BLaER1 treated with 17β-estradiol and CSF1 and Interleukin-3, amounts not matched to agents 10 nM and 100 nM (cell line): ENCODE measurements around the gene SCYL2.

Experiments
- H3K27ac ChIP-seq, 11 experiments: shearing (Covaris generic); formaldehyde crosslinking; 2 replicates each; pipeline ENCODE4 v1.8.1; 2022
- H3K27me3 ChIP-seq, 11 experiments: shearing (Covaris generic); formaldehyde crosslinking; 2 replicates each; pipeline ENCODE4 v1.8.1; 2022
- H3K36me3 ChIP-seq, 11 experiments: shearing (Covaris generic); formaldehyde crosslinking; 2 replicates each; pipeline ENCODE4 v1.8.1; 2022
- H3K4me1 ChIP-seq, 10 experiments: shearing (Covaris generic); formaldehyde crosslinking; 2 replicates each; pipeline ENCODE4 v1.8.1; 2022
- H3K4me2 ChIP-seq, 11 experiments: shearing (Covaris generic); formaldehyde crosslinking; 2 replicates each; pipeline ENCODE4 v1.8.1; 2022
- H3K4me3 ChIP-seq, 10 experiments: shearing (Covaris generic); formaldehyde crosslinking; 2 replicates each; pipeline ENCODE4 v1.8.1; 2022
- H3K9ac ChIP-seq, 11 experiments: shearing (Covaris generic); formaldehyde crosslinking; 2 replicates each; pipeline ENCODE4 v1.8.1; 2022
- H3K9me3 ChIP-seq, 11 experiments: shearing (Covaris generic); formaldehyde crosslinking; replicated peaks in 1 of 11; 2 replicates each; pipeline ENCODE4 v1.8.1; 2022
- H4K20me1 ChIP-seq, 11 experiments: shearing (Covaris generic); formaldehyde crosslinking; 2 replicates each; pipeline ENCODE4 v1.8.1; 2022
- Cebpa-rat ChIP-seq, 11 experiments: shearing (Covaris generic); IDR thresholded peaks; 2 replicates each; pipeline ENCODE4 v1.8.1; 2022

SCYL2 gene

GRCh38 chr12:100346660-100347059, 79.7 kb downstream of the SCYL2 start:
- no peak overlapping the region for H3K4me2 ChIP-seq
- H3K9ac ChIP-seq: no peak overlapping the region
- no peaks in the 10 kb centered on the region for H4K20me1 ChIP-seq
- no peak overlapping the region for H3K4me3 ChIP-seq
- no peaks in the 10 kb centered on the region for H3K27me3 ChIP-seq
- peaks cover 0 to 11% (median 9%) of the 10 kb centered on the region in 11 experiments; a peak in 15 of 22 replicates for H3K36me3 ChIP-seq
- TF ChIP-seq Cebpa-rat (IDR thresholded peaks at IDR 0.05): no peak
- peaks cover 0 to 5% (median 0%) of the 10 kb centered on the region in 11 experiments; a peak in 1 of 22 replicates for H3K9me3 ChIP-seq
- no peak overlapping the region for H3K27ac ChIP-seq
- H3K4me1 ChIP-seq: no peaks in the 10 kb centered on the region

- no peak overlapping the region for H3K27ac ChIP-seq
- no peaks in the 10 kb centered on the region for H3K9me3 ChIP-seq
- no peaks in the 10 kb centered on the region for H3K4me1 ChIP-seq
- TF ChIP-seq Cebpa-rat (IDR thresholded peaks at IDR 0.05): no peak
- no peak overlapping the region for H3K9ac ChIP-seq
- no peak overlapping the region for H3K4me2 ChIP-seq
- H3K4me3 ChIP-seq: no peak overlapping the region
- no peaks in the 10 kb centered on the region for H3K27me3 ChIP-seq
- no peaks in the 10 kb centered on the region for H3K36me3 ChIP-seq
- no peaks in the 10 kb centered on the region for H4K20me1 ChIP-seq
These were observed 81.9 kb downstream of the SCYL2 start for GRCh38 chr12:100348657-100349454.

GRCh38 chr12:100356644-100357223, 89.8 kb downstream of the SCYL2 start, which contains the start of gene SLC17A8:
Gene SLC17A8, plus strand, starts transcription at chr12:100357074. Its CDS starts 318 bp downstream, at chr12:100357392.
- no peak within 1 kb of the TSS for H3K4me2 ChIP-seq
- H4K20me1 ChIP-seq: no peaks in the 10 kb centered on the region
- no peak for TF ChIP-seq Cebpa-rat (IDR thresholded peaks at IDR 0.05)
- no peak within 1 kb of the TSS for H3K4me3 ChIP-seq
- H3K9ac ChIP-seq: no peak within 1 kb of the TSS
- H3K4me1 ChIP-seq: no peaks in the 10 kb centered on the region
- H3K36me3 ChIP-seq: no peaks in the 10 kb centered on the region
- no peaks in the 10 kb centered on the region for H3K9me3 ChIP-seq
- no peak within 1 kb of the TSS for H3K27ac ChIP-seq
- no peaks in the 10 kb centered on the region for H3K27me3 ChIP-seq

- no peaks in the 10 kb centered on the region for H4K20me1 ChIP-seq
- no peak for TF ChIP-seq Cebpa-rat (IDR thresholded peaks at IDR 0.05)
These were observed 92.3 kb downstream of the SCYL2 start for GRCh38 chr12:100359248-100359647.

GRCh38 chr12:100359822-100360221, 92.8 kb downstream of the SCYL2 start:
- no peaks in the 10 kb centered on the region for H3K36me3 ChIP-seq
- no peaks in the 10 kb centered on the region for H4K20me1 ChIP-seq
- no peak overlapping the region for H3K9ac ChIP-seq
- no peaks in the 10 kb centered on the region for H3K9me3 ChIP-seq
- H3K27me3 ChIP-seq: no peaks in the 10 kb centered on the region
- no peak for TF ChIP-seq Cebpa-rat (IDR thresholded peaks at IDR 0.05)
- no peaks in the 10 kb centered on the region for H3K4me1 ChIP-seq
- no peak overlapping the region for H3K4me3 ChIP-seq
- H3K27ac ChIP-seq: no peak overlapping the region
- H3K4me2 ChIP-seq: no peak overlapping the region

More at GRCh38 chr12:100359248-100359647, 92.3 kb downstream of the SCYL2 start:
- Histone ChIP-seq H3K36me3 (no peaks in the 10 kb centered on the region), H3K27ac (no peak overlapping the region), H3K9ac (no peak overlapping the region), H3K27me3 (no peaks in the 10 kb centered on the region), H3K4me1 (no peaks in the 10 kb centered on the region), H3K4me2 (no peak overlapping the region), H3K4me3 (no peak overlapping the region), H3K9me3 (no peaks in the 10 kb centered on the region)

- Histone ChIP-seq H4K20me1 (no peaks in the 10 kb centered on the region), H3K27me3 (no peaks in the 10 kb centered on the region), H3K36me3 (no peaks in the 10 kb centered on the region), H3K9ac (no peak overlapping the region), H3K4me3 (no peak overlapping the region), H3K27ac (no peak overlapping the region), H3K4me1 (no peaks in the 10 kb centered on the region), H3K9me3 (no peaks in the 10 kb centered on the region), H3K4me2 (no peak overlapping the region)
- TF ChIP-seq Cebpa-rat (IDR thresholded peaks at IDR 0.05): no peak
These were observed 93.5 kb downstream of the SCYL2 start for GRCh38 chr12:100360450-100360849.

GRCh38 chr12:100364324-100364723, 97.3 kb downstream of the SCYL2 start:
- TF ChIP-seq Cebpa-rat (IDR thresholded peaks at IDR 0.05): no peak
- no peaks in the 10 kb centered on the region for H3K4me1 ChIP-seq
- no peaks in the 10 kb centered on the region for H3K27me3 ChIP-seq
- H3K4me2 ChIP-seq: no peak overlapping the region
- no peak overlapping the region for H3K4me3 ChIP-seq
- H3K9ac ChIP-seq: no peak overlapping the region
- H3K36me3 ChIP-seq: no peaks in the 10 kb centered on the region
- no peak overlapping the region for H3K27ac ChIP-seq
- H4K20me1 ChIP-seq: no peaks in the 10 kb centered on the region
- H3K9me3 ChIP-seq: peaks cover 0 to 4% (median 0%) of the 10 kb centered on the region in 11 experiments; a peak in 2 of 22 replicates

GRCh38 chr12:100365411-100365810, 98.4 kb downstream of the SCYL2 start:
- H3K9me3 ChIP-seq: peaks cover 0 to 7% (median 0%) of the 10 kb centered on the region in 11 experiments; a peak in 2 of 22 replicates
- H3K4me1 ChIP-seq: no peaks in the 10 kb centered on the region
- TF ChIP-seq Cebpa-rat (IDR thresholded peaks at IDR 0.05): no peak
- no peaks in the 10 kb centered on the region for H3K27me3 ChIP-seq
- H3K27ac ChIP-seq: no peak overlapping the region
- H3K4me2 ChIP-seq: no peak overlapping the region
- no peak overlapping the region for H3K9ac ChIP-seq
- H3K4me3 ChIP-seq: no peak overlapping the region
- no peaks in the 10 kb centered on the region for H3K36me3 ChIP-seq
- H4K20me1 ChIP-seq: no peaks in the 10 kb centered on the region

GRCh38 chr12:100368066-100368465, 101.1 kb downstream of the SCYL2 start:
- Histone ChIP-seq H3K4me1 (no peaks in the 10 kb centered on the region), H3K27me3 (no peaks in the 10 kb centered on the region), H4K20me1 (no peaks in the 10 kb centered on the region), H3K27ac (no peak overlapping the region), H3K9me3 (peaks cover 0 to 7% (median 0%) of the 10 kb centered on the region in 11 experiments; a peak in 2 of 22 replicates), H3K4me3 (no peak overlapping the region), H3K4me2 (no peak overlapping the region), H3K9ac (no peak overlapping the region), H3K36me3 (no peaks in the 10 kb centered on the region)
- TF ChIP-seq Cebpa-rat (IDR thresholded peaks at IDR 0.05): no peak
